ENCODE measurements around the gene TTC28.

DNA sequence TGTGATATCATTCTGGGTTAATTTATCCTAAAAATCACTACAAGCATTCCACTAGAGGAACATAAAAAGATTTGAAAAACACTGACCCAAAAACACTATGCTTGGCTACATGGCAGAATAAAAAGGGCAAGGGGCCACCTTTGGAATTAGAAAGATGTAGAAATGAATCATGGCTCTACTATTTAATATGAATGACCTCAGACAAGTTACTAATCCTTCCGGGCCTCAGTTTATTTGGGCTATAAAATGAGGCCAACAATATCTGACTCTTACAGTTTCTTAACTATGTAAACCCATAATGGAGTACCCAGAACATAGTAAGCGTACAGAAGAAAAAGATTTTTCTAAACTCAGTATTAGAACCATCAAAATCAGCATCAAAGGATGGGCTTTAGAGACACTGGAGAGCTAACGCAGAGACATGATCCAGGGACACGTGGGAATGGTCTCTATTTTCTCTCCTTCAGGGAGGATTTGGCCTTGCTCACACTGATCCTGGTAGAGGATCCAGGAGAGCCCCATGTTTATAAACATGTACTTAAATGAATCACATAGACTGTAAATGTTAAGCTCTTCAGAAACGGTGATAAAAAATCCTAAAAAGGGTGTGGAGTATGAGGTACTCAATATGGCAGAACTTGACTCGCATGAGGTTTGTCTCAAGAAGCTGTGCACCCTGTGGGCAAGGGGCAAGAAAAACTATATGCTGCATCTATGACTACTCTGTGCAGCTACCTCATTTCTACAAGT lies 472.2 kb downstream of the TTC28 start:
- TF ChIP-seq, protein P1, sequence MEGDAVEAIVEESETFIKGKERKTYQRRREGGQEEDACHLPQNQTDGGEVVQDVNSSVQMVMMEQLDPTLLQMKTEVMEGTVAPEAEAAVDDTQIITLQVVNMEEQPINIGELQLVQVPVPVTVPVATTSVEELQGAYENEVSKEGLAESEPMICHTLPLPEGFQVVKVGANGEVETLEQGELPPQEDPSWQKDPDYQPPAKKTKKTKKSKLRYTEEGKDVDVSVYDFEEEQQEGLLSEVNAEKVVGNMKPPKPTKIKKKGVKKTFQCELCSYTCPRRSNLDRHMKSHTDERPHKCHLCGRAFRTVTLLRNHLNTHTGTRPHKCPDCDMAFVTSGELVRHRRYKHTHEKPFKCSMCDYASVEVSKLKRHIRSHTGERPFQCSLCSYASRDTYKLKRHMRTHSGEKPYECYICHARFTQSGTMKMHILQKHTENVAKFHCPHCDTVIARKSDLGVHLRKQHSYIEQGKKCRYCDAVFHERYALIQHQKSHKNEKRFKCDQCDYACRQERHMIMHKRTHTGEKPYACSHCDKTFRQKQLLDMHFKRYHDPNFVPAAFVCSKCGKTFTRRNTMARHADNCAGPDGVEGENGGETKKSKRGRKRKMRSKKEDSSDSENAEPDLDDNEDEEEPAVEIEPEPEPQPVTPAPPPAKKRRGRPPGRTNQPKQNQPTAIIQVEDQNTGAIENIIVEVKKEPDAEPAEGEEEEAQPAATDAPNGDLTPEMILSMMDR (IDR thresholded peaks at IDR 0.05), result no peak
- no peak for TF ChIP-seq POLR2AphosphoS5 (IDR thresholded peaks at IDR 0.05)
